Measurements from ENCODE around the gene PDE4D.

DNA sequence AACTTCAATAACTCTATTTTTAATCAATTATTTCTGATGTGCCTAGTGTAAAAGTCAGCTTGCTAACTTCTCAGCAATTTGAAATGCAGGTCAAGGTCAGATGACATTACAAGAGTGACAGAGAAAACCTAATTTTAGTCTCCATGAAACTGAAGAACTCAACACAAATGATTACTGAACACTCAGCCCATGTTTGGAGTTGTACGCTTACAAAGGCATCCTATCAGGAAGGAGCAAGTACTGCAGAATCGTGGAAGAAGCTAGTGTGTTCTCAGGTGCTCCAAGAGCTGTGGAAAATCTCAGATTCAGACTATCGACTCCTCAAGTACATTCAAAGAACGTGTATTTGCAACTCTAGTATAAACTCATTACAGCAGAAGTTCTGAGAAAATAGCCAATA, 526.7 kb downstream of the PDE4D start:
- TF ChIP-seq, protein P1, sequence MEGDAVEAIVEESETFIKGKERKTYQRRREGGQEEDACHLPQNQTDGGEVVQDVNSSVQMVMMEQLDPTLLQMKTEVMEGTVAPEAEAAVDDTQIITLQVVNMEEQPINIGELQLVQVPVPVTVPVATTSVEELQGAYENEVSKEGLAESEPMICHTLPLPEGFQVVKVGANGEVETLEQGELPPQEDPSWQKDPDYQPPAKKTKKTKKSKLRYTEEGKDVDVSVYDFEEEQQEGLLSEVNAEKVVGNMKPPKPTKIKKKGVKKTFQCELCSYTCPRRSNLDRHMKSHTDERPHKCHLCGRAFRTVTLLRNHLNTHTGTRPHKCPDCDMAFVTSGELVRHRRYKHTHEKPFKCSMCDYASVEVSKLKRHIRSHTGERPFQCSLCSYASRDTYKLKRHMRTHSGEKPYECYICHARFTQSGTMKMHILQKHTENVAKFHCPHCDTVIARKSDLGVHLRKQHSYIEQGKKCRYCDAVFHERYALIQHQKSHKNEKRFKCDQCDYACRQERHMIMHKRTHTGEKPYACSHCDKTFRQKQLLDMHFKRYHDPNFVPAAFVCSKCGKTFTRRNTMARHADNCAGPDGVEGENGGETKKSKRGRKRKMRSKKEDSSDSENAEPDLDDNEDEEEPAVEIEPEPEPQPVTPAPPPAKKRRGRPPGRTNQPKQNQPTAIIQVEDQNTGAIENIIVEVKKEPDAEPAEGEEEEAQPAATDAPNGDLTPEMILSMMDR (optimal IDR thresholded peaks at IDR 0.05 in 1 of 3, IDR thresholded peaks at IDR 0.05 in 1 of 3, conservative IDR thresholded peaks at IDR 0.05 in 1 of 3; ENCODE audit: extremely low read depth in 1 of 3, insufficient read depth in 2 of 3, low read length in 3 of 3), result no peak
- no peak for TF ChIP-seq EZH2 (IDR thresholded peaks at IDR 0.05; ENCODE audit: low read length)
